ENCODE results near the gene CYSLTR2. TPM values are rescaled to one million over a fixed set of nuclear protein-coding genes. Genes with fewer than 3 reads are reported as not detected.

The CYSLTR2 gene
- total RNA-seq, 1 experiment from 2014 or later = not detected

DNA sequence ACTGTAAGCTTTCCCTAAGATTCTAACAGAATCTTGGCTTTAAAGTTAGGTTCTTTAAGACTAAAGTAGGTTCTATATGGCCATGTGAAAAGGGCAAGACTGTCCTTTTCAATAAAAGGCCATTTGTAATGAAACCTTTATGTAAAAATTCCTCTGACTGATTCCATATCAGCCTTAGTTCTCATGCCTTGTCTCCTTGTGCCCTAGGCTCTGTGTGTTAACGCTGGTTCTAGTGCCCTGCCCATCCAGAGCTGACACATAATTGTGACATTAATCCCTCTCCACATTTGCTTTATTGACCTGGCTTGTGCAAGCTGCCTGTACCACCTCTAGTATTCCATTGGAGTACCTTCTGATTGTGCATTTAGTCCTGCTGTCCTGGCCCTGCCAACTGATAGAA is 28.2 kb downstream of the CYSLTR2 start:
- DNase-seq (ENCODE audit: low spot score) (no peak), ATAC-seq (no peak)
- POLR2A ChIA-PET = no interaction called here
- H3K4me3 Mint-ChIP-seq = no peak overlapping the region
- H3K36me3 Mint-ChIP-seq = no peaks in the 10 kb centered on the region
- CTCF ChIA-PET = no interaction called here
- peaks cover 11% of the 10 kb centered on the region; the same call in 1 of the 2 replicates for H3K27me3 Mint-ChIP-seq (ENCODE audit: low read depth)
- TF ChIP-seq, protein P1, sequence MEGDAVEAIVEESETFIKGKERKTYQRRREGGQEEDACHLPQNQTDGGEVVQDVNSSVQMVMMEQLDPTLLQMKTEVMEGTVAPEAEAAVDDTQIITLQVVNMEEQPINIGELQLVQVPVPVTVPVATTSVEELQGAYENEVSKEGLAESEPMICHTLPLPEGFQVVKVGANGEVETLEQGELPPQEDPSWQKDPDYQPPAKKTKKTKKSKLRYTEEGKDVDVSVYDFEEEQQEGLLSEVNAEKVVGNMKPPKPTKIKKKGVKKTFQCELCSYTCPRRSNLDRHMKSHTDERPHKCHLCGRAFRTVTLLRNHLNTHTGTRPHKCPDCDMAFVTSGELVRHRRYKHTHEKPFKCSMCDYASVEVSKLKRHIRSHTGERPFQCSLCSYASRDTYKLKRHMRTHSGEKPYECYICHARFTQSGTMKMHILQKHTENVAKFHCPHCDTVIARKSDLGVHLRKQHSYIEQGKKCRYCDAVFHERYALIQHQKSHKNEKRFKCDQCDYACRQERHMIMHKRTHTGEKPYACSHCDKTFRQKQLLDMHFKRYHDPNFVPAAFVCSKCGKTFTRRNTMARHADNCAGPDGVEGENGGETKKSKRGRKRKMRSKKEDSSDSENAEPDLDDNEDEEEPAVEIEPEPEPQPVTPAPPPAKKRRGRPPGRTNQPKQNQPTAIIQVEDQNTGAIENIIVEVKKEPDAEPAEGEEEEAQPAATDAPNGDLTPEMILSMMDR (IDR thresholded peaks at IDR 0.05) = no peak
- TF ChIP-seq, protein P2, sequence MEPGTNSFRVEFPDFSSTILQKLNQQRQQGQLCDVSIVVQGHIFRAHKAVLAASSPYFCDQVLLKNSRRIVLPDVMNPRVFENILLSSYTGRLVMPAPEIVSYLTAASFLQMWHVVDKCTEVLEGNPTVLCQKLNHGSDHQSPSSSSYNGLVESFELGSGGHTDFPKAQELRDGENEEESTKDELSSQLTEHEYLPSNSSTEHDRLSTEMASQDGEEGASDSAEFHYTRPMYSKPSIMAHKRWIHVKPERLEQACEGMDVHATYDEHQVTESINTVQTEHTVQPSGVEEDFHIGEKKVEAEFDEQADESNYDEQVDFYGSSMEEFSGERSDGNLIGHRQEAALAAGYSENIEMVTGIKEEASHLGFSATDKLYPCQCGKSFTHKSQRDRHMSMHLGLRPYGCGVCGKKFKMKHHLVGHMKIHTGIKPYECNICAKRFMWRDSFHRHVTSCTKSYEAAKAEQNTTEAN (CRISPR knock-in tag; IDR thresholded peaks at IDR 0.05) = no peak
- TF ChIP-seq CBFB (CRISPR knock-in tag; IDR thresholded peaks at IDR 0.05; ENCODE audit: low read depth) (no peak), SMAD3 (CRISPR knock-in tag; IDR thresholded peaks at IDR 0.05; ENCODE audit: borderline replicate concordance) (no peak), ZNF423 (CRISPR knock-in tag; IDR thresholded peaks at IDR 0.05) (no peak), HMGA2 (CRISPR knock-in tag; IDR thresholded peaks at IDR 0.05) (no peak), MYBL2 (CRISPR knock-in tag; IDR thresholded peaks at IDR 0.05) (no peak), GTF2I (CRISPR knock-in tag; conservative IDR thresholded peaks at IDR 0.05) (no peak), MXD4 (CRISPR knock-in tag; IDR thresholded peaks at IDR 0.05; ENCODE audit: borderline replicate concordance) (no peak)
- TF ChIP-seq, protein P3, sequence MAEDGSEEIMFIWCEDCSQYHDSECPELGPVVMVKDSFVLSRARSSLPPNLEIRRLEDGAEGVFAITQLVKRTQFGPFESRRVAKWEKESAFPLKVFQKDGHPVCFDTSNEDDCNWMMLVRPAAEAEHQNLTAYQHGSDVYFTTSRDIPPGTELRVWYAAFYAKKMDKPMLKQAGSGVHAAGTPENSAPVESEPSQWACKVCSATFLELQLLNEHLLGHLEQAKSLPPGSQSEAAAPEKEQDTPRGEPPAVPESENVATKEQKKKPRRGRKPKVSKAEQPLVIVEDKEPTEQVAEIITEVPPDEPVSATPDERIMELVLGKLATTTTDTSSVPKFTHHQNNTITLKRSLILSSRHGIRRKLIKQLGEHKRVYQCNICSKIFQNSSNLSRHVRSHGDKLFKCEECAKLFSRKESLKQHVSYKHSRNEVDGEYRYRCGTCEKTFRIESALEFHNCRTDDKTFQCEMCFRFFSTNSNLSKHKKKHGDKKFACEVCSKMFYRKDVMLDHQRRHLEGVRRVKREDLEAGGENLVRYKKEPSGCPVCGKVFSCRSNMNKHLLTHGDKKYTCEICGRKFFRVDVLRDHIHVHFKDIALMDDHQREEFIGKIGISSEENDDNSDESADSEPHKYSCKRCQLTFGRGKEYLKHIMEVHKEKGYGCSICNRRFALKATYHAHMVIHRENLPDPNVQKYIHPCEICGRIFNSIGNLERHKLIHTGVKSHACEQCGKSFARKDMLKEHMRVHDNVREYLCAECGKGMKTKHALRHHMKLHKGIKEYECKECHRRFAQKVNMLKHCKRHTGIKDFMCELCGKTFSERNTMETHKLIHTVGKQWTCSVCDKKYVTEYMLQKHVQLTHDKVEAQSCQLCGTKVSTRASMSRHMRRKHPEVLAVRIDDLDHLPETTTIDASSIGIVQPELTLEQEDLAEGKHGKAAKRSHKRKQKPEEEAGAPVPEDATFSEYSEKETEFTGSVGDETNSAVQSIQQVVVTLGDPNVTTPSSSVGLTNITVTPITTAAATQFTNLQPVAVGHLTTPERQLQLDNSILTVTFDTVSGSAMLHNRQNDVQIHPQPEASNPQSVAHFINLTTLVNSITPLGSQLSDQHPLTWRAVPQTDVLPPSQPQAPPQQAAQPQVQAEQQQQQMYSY (CRISPR knock-in tag; IDR thresholded peaks at IDR 0.05) = no peak
- TF ChIP-seq, protein P4, sequence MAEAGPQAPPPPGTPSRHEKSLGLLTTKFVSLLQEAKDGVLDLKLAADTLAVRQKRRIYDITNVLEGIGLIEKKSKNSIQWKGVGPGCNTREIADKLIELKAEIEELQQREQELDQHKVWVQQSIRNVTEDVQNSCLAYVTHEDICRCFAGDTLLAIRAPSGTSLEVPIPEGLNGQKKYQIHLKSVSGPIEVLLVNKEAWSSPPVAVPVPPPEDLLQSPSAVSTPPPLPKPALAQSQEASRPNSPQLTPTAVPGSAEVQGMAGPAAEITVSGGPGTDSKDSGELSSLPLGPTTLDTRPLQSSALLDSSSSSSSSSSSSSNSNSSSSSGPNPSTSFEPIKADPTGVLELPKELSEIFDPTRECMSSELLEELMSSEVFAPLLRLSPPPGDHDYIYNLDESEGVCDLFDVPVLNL (CRISPR knock-in tag; IDR thresholded peaks at IDR 0.05; ENCODE audit: borderline replicate concordance, low read depth) = no peak
- TF ChIP-seq, protein P5, sequence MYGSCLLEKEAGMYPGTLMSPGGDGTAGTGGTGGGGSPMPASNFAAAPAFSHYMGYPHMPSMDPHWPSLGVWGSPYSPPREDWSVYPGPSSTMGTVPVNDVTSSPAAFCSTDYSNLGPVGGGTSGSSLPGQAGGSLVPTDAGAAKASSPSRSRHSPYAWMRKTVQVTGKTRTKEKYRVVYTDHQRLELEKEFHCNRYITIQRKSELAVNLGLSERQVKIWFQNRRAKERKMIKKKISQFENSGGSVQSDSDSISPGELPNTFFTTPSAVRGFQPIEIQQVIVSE (CRISPR knock-in tag; IDR thresholded peaks at IDR 0.05; ENCODE audit: borderline replicate concordance) = no peak
- TF ChIP-seq, protein P6, sequence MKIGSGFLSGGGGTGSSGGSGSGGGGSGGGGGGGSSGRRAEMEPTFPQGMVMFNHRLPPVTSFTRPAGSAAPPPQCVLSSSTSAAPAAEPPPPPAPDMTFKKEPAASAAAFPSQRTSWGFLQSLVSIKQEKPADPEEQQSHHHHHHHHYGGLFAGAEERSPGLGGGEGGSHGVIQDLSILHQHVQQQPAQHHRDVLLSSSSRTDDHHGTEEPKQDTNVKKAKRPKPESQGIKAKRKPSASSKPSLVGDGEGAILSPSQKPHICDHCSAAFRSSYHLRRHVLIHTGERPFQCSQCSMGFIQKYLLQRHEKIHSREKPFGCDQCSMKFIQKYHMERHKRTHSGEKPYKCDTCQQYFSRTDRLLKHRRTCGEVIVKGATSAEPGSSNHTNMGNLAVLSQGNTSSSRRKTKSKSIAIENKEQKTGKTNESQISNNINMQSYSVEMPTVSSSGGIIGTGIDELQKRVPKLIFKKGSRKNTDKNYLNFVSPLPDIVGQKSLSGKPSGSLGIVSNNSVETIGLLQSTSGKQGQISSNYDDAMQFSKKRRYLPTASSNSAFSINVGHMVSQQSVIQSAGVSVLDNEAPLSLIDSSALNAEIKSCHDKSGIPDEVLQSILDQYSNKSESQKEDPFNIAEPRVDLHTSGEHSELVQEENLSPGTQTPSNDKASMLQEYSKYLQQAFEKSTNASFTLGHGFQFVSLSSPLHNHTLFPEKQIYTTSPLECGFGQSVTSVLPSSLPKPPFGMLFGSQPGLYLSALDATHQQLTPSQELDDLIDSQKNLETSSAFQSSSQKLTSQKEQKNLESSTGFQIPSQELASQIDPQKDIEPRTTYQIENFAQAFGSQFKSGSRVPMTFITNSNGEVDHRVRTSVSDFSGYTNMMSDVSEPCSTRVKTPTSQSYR (CRISPR knock-in tag; IDR thresholded peaks at IDR 0.05) = no peak
- no peak overlapping the region for H3K27ac Mint-ChIP-seq
- H3K4me1 Mint-ChIP-seq = peaks cover 8% of the 10 kb centered on the region
- H3K9me3 Mint-ChIP-seq = peaks cover 12% of the 10 kb centered on the region

DNA sequence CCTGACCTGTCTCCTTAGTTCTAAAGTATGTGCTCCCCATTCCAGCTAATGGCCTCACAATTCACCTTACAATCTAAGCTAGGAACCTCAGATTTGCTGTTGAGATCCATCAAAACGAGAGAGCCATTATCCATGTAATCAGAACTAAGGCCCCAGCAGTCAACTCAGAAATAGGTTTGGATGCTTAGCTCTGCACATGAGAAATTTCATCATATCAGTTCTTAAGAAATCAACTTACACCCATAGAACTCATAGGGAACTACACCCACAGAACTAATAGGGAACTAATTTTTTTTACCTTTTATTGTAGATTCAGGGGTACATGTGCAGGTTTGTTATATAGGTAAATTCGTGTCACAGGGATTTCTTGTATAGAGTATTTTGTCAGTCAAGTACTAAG is 28.7 kb downstream of the CYSLTR2 start:
- CTCF ChIA-PET = no interaction called here
- no peak for ATAC-seq
- Mint-ChIP-seq H3K27me3 (ENCODE audit: low read depth) (peaks cover 6% of the 10 kb centered on the region; the same call in 1 of the 2 replicates), H3K36me3 (no peaks in the 10 kb centered on the region), H3K4me3 (no peak overlapping the region), H3K9me3 (peaks cover 7% of the 10 kb centered on the region), H3K27ac (no peak overlapping the region), H3K4me1 (peaks cover 8% of the 10 kb centered on the region)
- no peak for DNase-seq (ENCODE audit: low spot score)
- POLR2A ChIA-PET = no interaction called here
- no peak for TF ChIP-seq TCF7 (CRISPR knock-in tag; IDR thresholded peaks at IDR 0.05; ENCODE audit: low read depth)
- TF ChIP-seq RORB (CRISPR knock-in tag; IDR thresholded peaks at IDR 0.05) = no peak
- TF ChIP-seq, protein P1 (IDR thresholded peaks at IDR 0.05) = no peak
- TF ChIP-seq, protein P7, sequence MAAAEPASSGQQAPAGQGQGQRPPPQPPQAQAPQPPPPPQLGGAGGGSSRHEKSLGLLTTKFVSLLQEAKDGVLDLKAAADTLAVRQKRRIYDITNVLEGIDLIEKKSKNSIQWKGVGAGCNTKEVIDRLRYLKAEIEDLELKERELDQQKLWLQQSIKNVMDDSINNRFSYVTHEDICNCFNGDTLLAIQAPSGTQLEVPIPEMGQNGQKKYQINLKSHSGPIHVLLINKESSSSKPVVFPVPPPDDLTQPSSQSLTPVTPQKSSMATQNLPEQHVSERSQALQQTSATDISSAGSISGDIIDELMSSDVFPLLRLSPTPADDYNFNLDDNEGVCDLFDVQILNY (CRISPR knock-in tag; IDR thresholded peaks at IDR 0.05) = no peak
- TF ChIP-seq, protein P8, sequence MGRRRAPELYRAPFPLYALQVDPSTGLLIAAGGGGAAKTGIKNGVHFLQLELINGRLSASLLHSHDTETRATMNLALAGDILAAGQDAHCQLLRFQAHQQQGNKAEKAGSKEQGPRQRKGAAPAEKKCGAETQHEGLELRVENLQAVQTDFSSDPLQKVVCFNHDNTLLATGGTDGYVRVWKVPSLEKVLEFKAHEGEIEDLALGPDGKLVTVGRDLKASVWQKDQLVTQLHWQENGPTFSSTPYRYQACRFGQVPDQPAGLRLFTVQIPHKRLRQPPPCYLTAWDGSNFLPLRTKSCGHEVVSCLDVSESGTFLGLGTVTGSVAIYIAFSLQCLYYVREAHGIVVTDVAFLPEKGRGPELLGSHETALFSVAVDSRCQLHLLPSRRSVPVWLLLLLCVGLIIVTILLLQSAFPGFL (CRISPR knock-in tag; IDR thresholded peaks at IDR 0.05; ENCODE audit: borderline replicate concordance) = no peak
- TF ChIP-seq RELA (CRISPR knock-in tag; IDR thresholded peaks at IDR 0.05; ENCODE audit: borderline replicate concordance) = no peak

Measured in WTC11 (cell line).